ENCODE data around the gene FHIT.

Gene FHIT

GRCh38 chr3:61251174-61251972 is at the start of gene FHIT:
TSS of gene FHIT (minus strand) at chr3:61251452.
- H3K9me3 ChIP-seq (ENCODE audit: control insufficient read depth, insufficient read depth, low read depth, low read length): no peaks in the 10 kb centered on the region
- peaks cover 12% of the 10 kb centered on the region for H3K4me1 ChIP-seq (ENCODE audit: control insufficient read depth, insufficient read depth, low read length)
- no peaks in the 10 kb centered on the region for H3K36me3 ChIP-seq (ENCODE audit: control insufficient read depth, insufficient read depth, low read length)
- H3K27ac ChIP-seq (ENCODE audit: low read depth, low read length): 0 out of 2 replicates have a peak within 1 kb of the TSS, but pooled peaks have one; percentile 61
- H3K4me3 ChIP-seq (ENCODE audit: low read depth, low read length): peak within 1 kb of the TSS; percentile 82
- H3K9ac ChIP-seq (ENCODE audit: low read length): peak within 1 kb of the TSS; percentile 85
- H3K27me3 ChIP-seq (ENCODE audit: control insufficient read depth, insufficient read depth, low read length): no peaks in the 10 kb centered on the region

DNA sequence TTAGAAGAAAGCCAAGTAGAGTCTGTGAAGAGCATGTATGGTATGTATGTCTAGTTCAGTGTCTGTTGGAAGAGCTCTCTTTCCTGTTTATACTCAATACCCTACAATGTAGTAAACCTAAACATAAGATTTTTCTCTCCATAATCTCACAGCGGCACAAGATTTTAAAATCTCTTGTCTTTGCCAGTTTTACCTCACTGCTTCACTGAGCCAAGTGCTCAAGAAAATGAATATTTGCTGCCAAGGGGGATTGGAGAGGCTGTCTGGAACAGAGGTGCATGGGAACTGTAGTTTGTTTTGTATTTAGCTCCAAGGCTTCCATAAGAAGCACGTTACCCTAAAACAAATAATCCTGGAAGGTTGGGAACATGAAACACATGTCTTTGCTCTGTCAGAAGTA is 49.5 kb upstream of the FHIT start:
- Histone ChIP-seq H3K4me1 (ENCODE audit: control insufficient read depth, insufficient read depth, low read length) (peaks cover 11% of the 10 kb centered on the region; the same call in 1 of the 2 replicates), H3K9ac (ENCODE audit: low read length) (no peak overlapping the region), H3K36me3 (ENCODE audit: control insufficient read depth, insufficient read depth, low read length) (no peaks in the 10 kb centered on the region), H3K27me3 (ENCODE audit: control insufficient read depth, insufficient read depth, low read length) (no peaks in the 10 kb centered on the region), H3K4me3 (ENCODE audit: low read depth, low read length) (no peak overlapping the region), H3K9me3 (ENCODE audit: control insufficient read depth, insufficient read depth, low read depth, low read length) (no peaks in the 10 kb centered on the region), H3K27ac (ENCODE audit: low read depth, low read length) (no peak overlapping the region)

GRCh38 chr3:61300006-61300380 is 48.7 kb upstream of the FHIT start:
- H3K4me3 ChIP-seq (ENCODE audit: low read depth, low read length): no peak overlapping the region
- no peaks in the 10 kb centered on the region for H3K36me3 ChIP-seq (ENCODE audit: control insufficient read depth, insufficient read depth, low read length)
- no peak overlapping the region for H3K27ac ChIP-seq (ENCODE audit: low read depth, low read length)
- no peak overlapping the region for H3K9ac ChIP-seq (ENCODE audit: low read length)
- H3K27me3 ChIP-seq (ENCODE audit: control insufficient read depth, insufficient read depth, low read length): no peaks in the 10 kb centered on the region
- H3K4me1 ChIP-seq (ENCODE audit: control insufficient read depth, insufficient read depth, low read length): peaks cover 11% of the 10 kb centered on the region; the same call in 1 of the 2 replicates
- H3K9me3 ChIP-seq (ENCODE audit: control insufficient read depth, insufficient read depth, low read depth, low read length): no peaks in the 10 kb centered on the region

DNA sequence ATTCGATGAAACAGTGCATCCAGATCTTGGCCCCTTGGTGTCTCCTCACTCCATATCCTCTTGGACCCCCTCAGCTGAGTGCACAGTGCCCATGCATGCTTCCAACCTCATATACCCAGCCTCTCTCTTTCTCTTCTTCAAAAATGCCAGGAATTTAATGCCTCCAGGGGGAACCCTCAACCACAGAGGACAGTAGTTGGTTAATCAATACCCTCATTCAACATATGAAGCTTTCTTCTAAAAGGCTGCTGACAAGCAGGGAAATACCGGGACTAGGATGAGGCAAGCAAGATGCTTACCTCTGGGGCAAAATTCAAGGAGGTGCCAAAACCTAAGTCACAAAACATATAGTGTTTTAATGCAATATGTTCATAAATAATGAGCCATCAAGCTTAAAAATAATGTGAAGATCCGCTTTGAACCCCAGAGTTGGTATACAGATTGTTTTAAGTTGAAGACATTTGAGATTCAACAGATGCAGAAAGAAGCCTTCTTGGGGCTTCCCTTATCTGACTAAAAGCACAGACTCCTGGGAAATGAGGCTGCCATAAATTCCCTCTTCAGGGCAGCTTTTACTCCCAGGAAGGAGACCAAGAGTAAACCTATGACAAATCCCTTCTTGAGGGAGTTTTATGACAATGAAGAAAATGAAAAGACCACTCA is 48.2 kb upstream of the FHIT start:
- H3K4me3 ChIP-seq (ENCODE audit: low read depth, low read length): no peak overlapping the region

DNA sequence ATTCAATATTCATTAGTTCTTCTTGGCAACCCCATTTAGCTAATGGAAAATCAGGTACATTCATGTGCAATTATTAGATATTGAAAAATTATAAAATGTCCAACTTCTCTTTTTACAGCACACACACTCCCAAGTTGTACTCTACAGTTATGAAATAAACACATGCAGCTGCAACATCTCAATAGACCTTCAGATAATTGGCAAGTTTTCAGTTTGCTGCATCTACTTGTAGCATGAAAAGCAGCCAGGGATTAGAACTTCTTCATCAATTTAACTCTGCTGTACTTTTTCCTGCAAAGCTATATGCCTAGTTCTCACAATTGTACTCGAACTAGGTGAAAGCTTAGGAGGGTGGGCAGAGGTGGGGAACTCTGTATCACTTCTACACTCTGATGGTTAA is 46.6 kb upstream of the FHIT start:
- H3K4me1 ChIP-seq (ENCODE audit: control insufficient read depth, insufficient read depth, low read length): peaks cover 11% of the 10 kb centered on the region; the same call in 1 of the 2 replicates
- no peak overlapping the region for H3K27ac ChIP-seq (ENCODE audit: low read depth, low read length)
- no peaks in the 10 kb centered on the region for H3K27me3 ChIP-seq (ENCODE audit: control insufficient read depth, insufficient read depth, low read length)
- no peak overlapping the region for H3K9ac ChIP-seq (ENCODE audit: low read length)
- H3K36me3 ChIP-seq (ENCODE audit: control insufficient read depth, insufficient read depth, low read length): no peaks in the 10 kb centered on the region
- no peaks in the 10 kb centered on the region for H3K9me3 ChIP-seq (ENCODE audit: control insufficient read depth, insufficient read depth, low read depth, low read length)
- no peak overlapping the region for H3K4me3 ChIP-seq (ENCODE audit: low read depth, low read length)

More for the DNA sequence above, 48.2 kb upstream of the FHIT start:
- H3K27ac ChIP-seq (ENCODE audit: low read depth, low read length): no peak overlapping the region
- no peaks in the 10 kb centered on the region for H3K36me3 ChIP-seq (ENCODE audit: control insufficient read depth, insufficient read depth, low read length)
- H3K4me1 ChIP-seq (ENCODE audit: control insufficient read depth, insufficient read depth, low read length): peaks cover 11% of the 10 kb centered on the region; the same call in 1 of the 2 replicates
- H3K9me3 ChIP-seq (ENCODE audit: control insufficient read depth, insufficient read depth, low read depth, low read length): no peaks in the 10 kb centered on the region
- no peaks in the 10 kb centered on the region for H3K27me3 ChIP-seq (ENCODE audit: control insufficient read depth, insufficient read depth, low read length)
- no peak overlapping the region for H3K9ac ChIP-seq (ENCODE audit: low read length)

DNA sequence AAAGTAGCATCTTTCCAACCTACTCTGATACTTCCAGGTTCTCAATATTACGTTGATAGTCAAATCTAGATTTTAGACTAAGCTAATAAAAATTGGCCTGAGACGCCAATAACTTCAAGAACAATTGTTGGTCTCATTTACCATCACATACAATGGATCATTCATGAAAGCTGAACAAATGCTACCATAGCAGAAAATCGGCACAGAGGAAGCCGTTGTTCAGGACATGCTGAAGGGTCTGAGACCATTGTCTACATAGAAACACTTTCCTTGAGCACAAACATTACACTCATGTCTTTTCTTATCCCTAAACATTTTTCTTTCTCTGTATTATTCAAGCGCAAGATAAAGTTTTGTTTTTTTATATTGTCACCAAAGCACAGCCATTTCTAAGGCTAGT is 37.2 kb upstream of the FHIT start:
- no peak overlapping the region for H3K9ac ChIP-seq (ENCODE audit: low read length)
- H3K36me3 ChIP-seq (ENCODE audit: control insufficient read depth, insufficient read depth, low read length): no peaks in the 10 kb centered on the region
- no peaks in the 10 kb centered on the region for H3K9me3 ChIP-seq (ENCODE audit: control insufficient read depth, insufficient read depth, low read depth, low read length)
- no peaks in the 10 kb centered on the region for H3K27me3 ChIP-seq (ENCODE audit: control insufficient read depth, insufficient read depth, low read length)
- no peak overlapping the region for H3K27ac ChIP-seq (ENCODE audit: low read depth, low read length)
- H3K4me3 ChIP-seq (ENCODE audit: low read depth, low read length): no peak overlapping the region
- no peaks in the 10 kb centered on the region for H3K4me1 ChIP-seq (ENCODE audit: control insufficient read depth, insufficient read depth, low read length)

DNA sequence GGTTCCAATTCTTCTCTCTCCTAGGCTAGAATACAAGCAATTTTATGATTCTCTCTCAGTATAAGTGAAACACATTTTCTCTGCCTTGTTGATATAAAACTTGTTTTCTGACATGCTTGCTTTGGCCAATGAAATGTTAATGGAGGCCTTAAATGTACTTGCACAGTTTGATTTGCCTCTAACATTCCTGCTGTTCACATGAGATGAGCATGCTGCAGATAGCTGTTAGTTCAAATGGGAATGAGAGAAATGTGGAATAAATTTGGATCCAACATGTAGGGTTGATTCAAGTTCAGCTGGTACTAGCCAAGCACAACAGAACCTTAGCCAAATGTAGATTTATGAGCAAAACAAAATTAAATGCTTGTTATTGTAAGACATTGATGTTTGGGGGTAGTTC is 32.6 kb upstream of the FHIT start:
- no peak overlapping the region for H3K9ac ChIP-seq (ENCODE audit: low read length)
- H3K27me3 ChIP-seq (ENCODE audit: control insufficient read depth, insufficient read depth, low read length): no peaks in the 10 kb centered on the region
- no peaks in the 10 kb centered on the region for H3K4me1 ChIP-seq (ENCODE audit: control insufficient read depth, insufficient read depth, low read length)
- no peak overlapping the region for H3K4me3 ChIP-seq (ENCODE audit: low read depth, low read length)
- H3K9me3 ChIP-seq (ENCODE audit: control insufficient read depth, insufficient read depth, low read depth, low read length): no peaks in the 10 kb centered on the region
- no peak overlapping the region for H3K27ac ChIP-seq (ENCODE audit: low read depth, low read length)
- H3K36me3 ChIP-seq (ENCODE audit: control insufficient read depth, insufficient read depth, low read length): no peaks in the 10 kb centered on the region

DNA sequence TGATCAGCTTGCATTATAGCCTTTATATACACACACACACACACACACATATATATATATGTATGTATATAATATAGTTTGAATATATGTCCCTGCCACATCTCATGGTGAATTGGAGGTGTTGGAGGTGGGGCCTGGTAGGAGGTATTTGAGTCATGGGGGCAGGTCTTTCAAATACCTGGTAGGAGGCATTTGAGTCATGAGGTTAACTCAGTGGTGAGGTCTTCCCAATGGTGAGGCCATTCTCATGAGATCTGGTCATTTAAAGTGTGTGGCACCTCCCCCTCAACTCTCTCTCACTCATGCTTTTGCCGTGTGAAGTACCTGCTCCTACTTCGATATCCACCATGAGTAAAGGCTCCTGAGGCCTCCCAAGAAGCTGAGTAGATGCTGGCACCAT is 27.5 kb upstream of the FHIT start:
- Histone ChIP-seq H3K4me1 (ENCODE audit: control insufficient read depth, insufficient read depth, low read length) (no peaks in the 10 kb centered on the region), H3K9me3 (ENCODE audit: control insufficient read depth, insufficient read depth, low read depth, low read length) (no peaks in the 10 kb centered on the region), H3K27ac (ENCODE audit: low read depth, low read length) (no peak overlapping the region), H3K9ac (ENCODE audit: low read length) (no peak overlapping the region), H3K27me3 (ENCODE audit: control insufficient read depth, insufficient read depth, low read length) (no peaks in the 10 kb centered on the region), H3K36me3 (ENCODE audit: control insufficient read depth, insufficient read depth, low read length) (no peaks in the 10 kb centered on the region), H3K4me3 (ENCODE audit: low read depth, low read length) (no peak overlapping the region)

- Histone ChIP-seq H3K4me1 (ENCODE audit: control insufficient read depth, insufficient read depth, low read length) (no peaks in the 10 kb centered on the region), H3K9ac (ENCODE audit: low read length) (no peak overlapping the region), H3K27ac (ENCODE audit: low read depth, low read length) (no peak overlapping the region), H3K36me3 (ENCODE audit: control insufficient read depth, insufficient read depth, low read length) (no peaks in the 10 kb centered on the region), H3K4me3 (ENCODE audit: low read depth, low read length) (no peak overlapping the region), H3K27me3 (ENCODE audit: control insufficient read depth, insufficient read depth, low read length) (no peaks in the 10 kb centered on the region), H3K9me3 (ENCODE audit: control insufficient read depth, insufficient read depth, low read depth, low read length) (no peaks in the 10 kb centered on the region)
Measured at GRCh38 chr3:61277411-61277810, 26.2 kb upstream of the FHIT start.

DNA sequence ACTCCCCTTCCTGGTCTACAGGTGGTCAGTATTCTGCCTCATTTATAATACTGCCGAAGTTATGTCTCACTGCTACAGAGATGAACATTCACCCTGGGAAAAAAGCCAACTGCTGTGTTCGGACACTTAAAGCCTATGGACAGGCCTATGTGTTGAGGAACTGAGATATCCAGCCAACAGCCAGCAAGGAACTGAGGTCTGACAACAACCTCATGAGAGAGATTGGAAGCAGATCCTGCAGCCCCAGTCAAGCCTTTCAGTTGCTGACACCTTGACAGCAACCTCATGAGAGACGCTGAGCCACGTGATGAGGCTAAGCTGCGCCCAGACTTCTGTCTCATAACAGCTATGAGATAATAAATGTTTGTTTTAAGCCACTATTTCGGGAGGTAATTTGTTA is 18.2 kb upstream of the FHIT start:
- Histone ChIP-seq H3K27ac (ENCODE audit: low read depth, low read length) (no peak overlapping the region), H3K36me3 (ENCODE audit: control insufficient read depth, insufficient read depth, low read length) (no peaks in the 10 kb centered on the region), H3K4me1 (ENCODE audit: control insufficient read depth, insufficient read depth, low read length) (no peaks in the 10 kb centered on the region), H3K9me3 (ENCODE audit: control insufficient read depth, insufficient read depth, low read depth, low read length) (no peaks in the 10 kb centered on the region), H3K27me3 (ENCODE audit: control insufficient read depth, insufficient read depth, low read length) (no peaks in the 10 kb centered on the region), H3K4me3 (ENCODE audit: low read depth, low read length) (no peak overlapping the region), H3K9ac (ENCODE audit: low read length) (no peak overlapping the region)

DNA sequence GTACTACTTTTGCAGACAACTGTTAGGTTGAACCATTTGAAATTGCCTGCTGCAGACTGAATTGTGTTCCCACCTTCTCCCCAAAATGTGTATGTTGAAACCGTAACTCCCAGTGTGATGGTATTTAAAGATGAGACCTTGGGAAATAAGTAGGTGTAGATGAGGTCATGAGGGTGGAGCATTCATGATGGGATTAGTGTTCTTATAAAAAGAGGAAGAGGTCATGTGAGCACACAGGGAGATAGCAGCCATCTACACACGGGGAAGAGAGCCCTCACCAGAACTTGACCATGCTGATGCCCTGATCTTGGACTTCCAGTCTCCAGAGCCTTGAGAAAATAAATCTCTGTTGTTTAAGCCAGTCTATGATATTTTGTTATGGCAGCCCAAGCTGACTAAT is 17.4 kb upstream of the FHIT start:
- no peak overlapping the region for H3K4me3 ChIP-seq (ENCODE audit: low read depth, low read length)
- H3K27ac ChIP-seq (ENCODE audit: low read depth, low read length): no peak overlapping the region
- no peaks in the 10 kb centered on the region for H3K9me3 ChIP-seq (ENCODE audit: control insufficient read depth, insufficient read depth, low read depth, low read length)
- no peaks in the 10 kb centered on the region for H3K36me3 ChIP-seq (ENCODE audit: control insufficient read depth, insufficient read depth, low read length)
- H3K4me1 ChIP-seq (ENCODE audit: control insufficient read depth, insufficient read depth, low read length): no peaks in the 10 kb centered on the region
- no peaks in the 10 kb centered on the region for H3K27me3 ChIP-seq (ENCODE audit: control insufficient read depth, insufficient read depth, low read length)
- no peak overlapping the region for H3K9ac ChIP-seq (ENCODE audit: low read length)
